Esophagus squamous epithelium (tissue), 4 donors: ENCODE results near the gene ARV1.

Source experiments
- POLR2A ChIP-seq, 4 donors: fragments of 450-650 bp; IDR thresholded peaks; one replicate each; pipeline ENCODE4 v1.6.1; 2017; ENCODE audit warnings: antibody characterized with exemption in 4 of 4, mild to moderate bottlenecking in 4 of 4, moderate library complexity in 3 of 4
- TF ChIP-seq, protein P1 (sequence below), 6 experiments: fragments of 450-650 bp in 4 of 6; fragments of 200-600 bp in 2 of 6; sonication (generic) in 2 of 6; IDR thresholded peaks; one replicate each; pipeline ENCODE4 v1.5.1; 2016 to 2019; ENCODE audit warnings: antibody characterized with exemption in 6 of 6, mild to moderate bottlenecking in 4 of 6, moderate library complexity in 4 of 6

DNA sequence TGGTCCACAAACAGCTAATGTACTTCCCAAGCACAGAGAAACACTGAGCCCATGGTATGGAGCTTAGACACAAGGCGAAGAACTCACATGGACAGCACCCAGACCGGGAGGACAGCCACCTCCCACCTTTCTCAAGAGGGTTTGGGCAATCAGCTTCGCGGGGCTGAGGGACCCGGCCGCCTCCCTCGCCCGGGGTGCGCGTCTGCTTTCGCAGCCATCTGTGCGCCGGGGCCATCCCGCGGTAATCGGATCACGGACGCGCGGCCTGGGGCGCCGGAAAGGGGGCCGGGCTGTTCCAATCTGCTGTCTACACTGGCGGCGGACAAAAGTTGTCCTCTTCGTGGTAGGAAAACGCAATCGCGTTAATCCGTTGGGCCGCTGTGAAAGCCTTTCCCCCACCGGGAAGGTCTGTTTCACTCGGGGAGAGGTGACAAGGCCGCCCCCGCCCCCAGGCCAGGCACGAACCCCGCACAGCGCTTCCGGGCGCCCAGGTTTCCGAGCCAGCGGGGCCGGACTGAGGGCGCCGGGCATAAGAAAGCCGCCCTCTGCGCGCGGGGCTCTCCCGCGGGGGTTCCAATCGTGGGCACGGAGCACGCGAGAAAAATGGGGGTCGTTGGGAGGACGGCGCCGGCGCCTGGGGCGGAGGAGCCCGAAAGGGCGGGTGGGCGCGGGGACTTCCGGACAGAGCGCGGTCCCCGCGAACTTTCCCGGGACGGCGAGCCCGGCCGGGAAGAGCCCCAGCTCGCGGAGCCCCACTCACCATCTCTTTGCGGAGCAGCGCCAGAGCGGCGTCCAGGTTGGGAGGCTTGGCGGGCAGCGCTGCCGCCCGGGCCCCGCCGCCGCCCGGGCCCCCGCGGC is 60.5 kb downstream of the ARV1 start:
- TF ChIP-seq, protein P1, sequence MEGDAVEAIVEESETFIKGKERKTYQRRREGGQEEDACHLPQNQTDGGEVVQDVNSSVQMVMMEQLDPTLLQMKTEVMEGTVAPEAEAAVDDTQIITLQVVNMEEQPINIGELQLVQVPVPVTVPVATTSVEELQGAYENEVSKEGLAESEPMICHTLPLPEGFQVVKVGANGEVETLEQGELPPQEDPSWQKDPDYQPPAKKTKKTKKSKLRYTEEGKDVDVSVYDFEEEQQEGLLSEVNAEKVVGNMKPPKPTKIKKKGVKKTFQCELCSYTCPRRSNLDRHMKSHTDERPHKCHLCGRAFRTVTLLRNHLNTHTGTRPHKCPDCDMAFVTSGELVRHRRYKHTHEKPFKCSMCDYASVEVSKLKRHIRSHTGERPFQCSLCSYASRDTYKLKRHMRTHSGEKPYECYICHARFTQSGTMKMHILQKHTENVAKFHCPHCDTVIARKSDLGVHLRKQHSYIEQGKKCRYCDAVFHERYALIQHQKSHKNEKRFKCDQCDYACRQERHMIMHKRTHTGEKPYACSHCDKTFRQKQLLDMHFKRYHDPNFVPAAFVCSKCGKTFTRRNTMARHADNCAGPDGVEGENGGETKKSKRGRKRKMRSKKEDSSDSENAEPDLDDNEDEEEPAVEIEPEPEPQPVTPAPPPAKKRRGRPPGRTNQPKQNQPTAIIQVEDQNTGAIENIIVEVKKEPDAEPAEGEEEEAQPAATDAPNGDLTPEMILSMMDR (IDR thresholded peaks at IDR 0.05): no peak
- no peak for TF ChIP-seq POLR2A (IDR thresholded peaks at IDR 0.05)
